GM23338 (cell line): Measurements from ENCODE around the gene SSTR3.

Experiments
- CREB1 ChIP-seq: fragments of 250-450 bp; sonication (Bioruptor Pico); IDR thresholded peaks from 2 replicates; pipeline ENCODE4 v1.5.0; 2020; ENCODE audit warnings: low read depth, mild to moderate bottlenecking, moderate library complexity
- CTCF ChIP-seq, 2 experiments: fragments of 200-600 bp in 1 of 2; sonication (generic) in 1 of 2; conservative IDR thresholded peaks; 2 replicates each; pipeline versions ENCODE4 v1.5.1 to v1.6.1; 2016 to 2017; ENCODE audit warnings: antibody characterized with exemption in 2 of 2, low read depth in 2 of 2, mild to moderate bottlenecking in 2 of 2, moderate library complexity in 1 of 2
- ETS1 ChIP-seq: IDR thresholded peaks from 2 replicates; pipeline ENCODE4 v1.6.1; 2016; ENCODE audit warnings: antibody characterized with exemption
- EZH2 ChIP-seq: fragments of 200-600 bp; sonication (generic); IDR thresholded peaks from one replicate; pipeline ENCODE4 v1.8.0; 2017; ENCODE audit warnings: antibody characterized with exemption, mild to moderate bottlenecking, low read depth; ENCODE audit not compliant: unreplicated experiment
- EZH2phosphoT487 ChIP-seq: fragments of 200-600 bp; sonication (generic); IDR thresholded peaks from one replicate; pipeline ENCODE4 v1.8.1; 2018; ENCODE audit warnings: antibody characterized with exemption; ENCODE audit not compliant: unreplicated experiment
- JUNB ChIP-seq: IDR thresholded peaks from one replicate; pipeline ENCODE4 v1.6.1; 2016; ENCODE audit warnings: antibody characterized with exemption; ENCODE audit not compliant: unreplicated experiment
- POLR2AphosphoS5 ChIP-seq: IDR thresholded peaks from 2 replicates; pipeline ENCODE4 v1.6.1; 2016; ENCODE audit warnings: antibody characterized with exemption, low read depth
- REST ChIP-seq: IDR thresholded peaks from one replicate; pipeline ENCODE4 v1.6.1; 2018; ENCODE audit warnings: antibody characterized with exemption; ENCODE audit not compliant: unreplicated experiment
- ZNF114 ChIP-seq: fragments of 250-450 bp; sonication (Bioruptor Pico); IDR thresholded peaks from 2 replicates; pipeline ENCODE4 v1.5.0; 2020; ENCODE audit warnings: mild to moderate bottlenecking, moderate library complexity
- ZNF331 ChIP-seq: fragments of 250-450 bp; sonication (Bioruptor Pico); IDR thresholded peaks from 2 replicates; pipeline ENCODE4 v1.5.0; 2020; ENCODE audit warnings: low read depth, mild to moderate bottlenecking, moderate library complexity

- TF ChIP-seq CTCF (conservative IDR thresholded peaks at IDR 0.05; ENCODE audit: low read depth in 2 of 2) (no peak), POLR2AphosphoS5 (no peak), JUNB (no peak), EZH2 (no peak), EZH2phosphoT487 (no peak), REST (no peak), CREB1 (CRISPR knock-in tag) (no peak), ZNF114 (CRISPR knock-in tag) (no peak), ZNF331 (CRISPR knock-in tag) (no peak), ETS1 (no peak)
Measured at GRCh38 chr22:37231406-37232139, 19.3 kb upstream of the SSTR3 start.
